Diencephalon (tissue), 1 donor: Measurements from ENCODE around the gene ADI1. TPM values are rescaled to one million over a fixed set of nuclear protein-coding genes. Genes with fewer than 3 reads are reported as not detected.

Experiments
- total RNA-seq: library from RNA; depleted of rRNA; stranded (reverse); fragments of >200 nt; gene quantifications from one replicate; pipeline ENCODE4 v1.2.3, GENCODE V29; 2014

The ADI1 gene, protein sequence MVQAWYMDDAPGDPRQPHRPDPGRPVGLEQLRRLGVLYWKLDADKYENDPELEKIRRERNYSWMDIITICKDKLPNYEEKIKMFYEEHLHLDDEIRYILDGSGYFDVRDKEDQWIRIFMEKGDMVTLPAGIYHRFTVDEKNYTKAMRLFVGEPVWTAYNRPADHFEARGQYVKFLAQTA
- total RNA-seq = 11.5 TPM

DNA sequence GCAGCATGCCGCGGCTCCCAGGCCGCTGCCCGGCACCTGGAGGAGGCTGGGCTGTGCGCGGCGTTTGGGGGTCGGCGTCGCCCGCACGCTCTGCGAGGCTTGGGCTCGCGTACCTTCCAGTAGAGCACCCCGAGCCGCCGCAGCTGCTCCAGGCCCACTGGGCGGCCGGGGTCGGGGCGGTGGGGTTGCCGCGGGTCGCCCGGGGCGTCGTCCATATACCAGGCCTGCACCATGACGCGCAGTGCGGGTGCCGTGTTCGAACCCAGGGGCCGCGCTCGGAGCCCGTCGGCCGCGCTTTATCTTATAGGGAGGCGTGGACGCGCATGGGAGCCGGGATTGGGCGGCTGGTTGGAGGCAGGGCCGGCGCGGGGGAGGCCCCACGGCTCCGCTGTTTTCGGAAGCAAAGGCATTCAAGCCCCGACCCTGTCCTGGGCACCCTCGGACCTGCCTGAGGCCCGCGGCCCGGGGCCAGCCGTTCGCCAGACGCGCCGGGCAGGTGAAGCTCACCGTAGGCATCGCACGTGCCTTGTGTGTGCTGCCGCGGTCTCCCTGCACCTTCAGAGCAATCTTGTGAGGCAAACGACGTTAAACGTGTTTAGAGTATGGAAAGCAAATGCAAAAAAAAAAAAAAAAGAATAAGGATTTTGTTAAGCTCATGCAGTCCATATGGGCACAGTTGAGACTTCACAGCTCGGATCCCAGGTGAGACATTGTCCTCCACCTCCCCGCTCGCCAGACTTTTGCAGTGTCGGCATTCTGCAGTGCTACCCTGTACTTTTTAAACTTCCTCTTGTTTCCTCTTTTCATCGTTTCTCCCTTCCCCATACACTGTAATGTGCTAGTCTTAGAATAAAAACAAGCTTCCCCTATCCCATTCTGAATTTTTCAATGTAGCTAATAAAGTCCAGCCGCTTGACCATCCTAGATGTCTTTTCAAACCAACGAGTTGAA lies at the start of gene ADI1:
Gene ADI1 (minus strand): TSS at position 277 of the 951 bp plus-strand sequence. CDS start 44 bp downstream, at position 233.

DNA sequence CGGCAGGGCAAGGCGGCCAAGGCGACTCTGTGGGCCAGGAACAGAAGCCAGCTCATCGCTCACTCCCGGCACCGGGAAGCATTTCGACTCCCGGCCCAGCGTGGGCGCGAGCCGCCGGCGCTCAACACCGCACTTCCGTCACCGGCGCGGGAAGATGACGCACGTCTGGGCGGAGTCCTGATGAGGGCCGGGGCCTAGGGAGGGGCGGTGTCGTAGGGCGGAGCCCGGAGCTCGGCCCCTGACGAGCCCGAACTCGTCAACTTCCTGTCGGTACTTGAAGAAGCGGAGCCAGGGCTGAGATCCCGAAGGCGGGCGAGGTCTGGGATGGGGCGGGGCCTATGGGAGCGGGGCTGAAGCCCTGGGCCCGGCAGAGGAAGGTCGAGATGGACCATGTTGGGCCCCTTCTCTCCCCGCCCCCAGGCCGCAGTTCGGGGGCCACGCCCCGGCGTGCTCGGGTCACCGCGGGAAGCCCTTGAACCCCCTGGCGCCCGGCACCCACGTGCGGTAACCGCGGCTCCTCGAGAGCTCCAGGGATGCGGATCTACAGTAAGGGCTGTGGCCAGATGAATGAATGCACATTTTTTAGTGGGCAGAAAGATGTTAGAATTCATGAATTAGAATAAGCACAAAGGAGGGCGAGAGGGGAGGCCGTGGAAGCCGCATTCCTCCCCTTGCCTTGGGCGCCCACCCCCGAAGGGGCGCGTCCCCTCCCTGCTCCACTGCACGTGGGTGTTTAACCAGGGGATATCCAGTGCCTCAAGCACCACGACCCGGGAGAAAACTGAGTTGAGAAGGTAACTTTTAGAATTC lies 39.1 kb upstream of the ADI1 start, which contains the start of gene RNASEH1:
Gene RNASEH1 (minus strand): TSS at position 129 of the 810 bp plus-strand sequence. CDS start 73 bp downstream, at position 56.

Other genes with a start within 250 kb of the ADI1 start
- gene EIPR1, start 141.7 kb downstream of the ADI1 start, total RNA-seq = 42.2 TPM
- 72.7 TPM for gene TRAPPC12, start 139.8 kb downstream of the ADI1 start, total RNA-seq
- gene RNASEH1, start 38.8 kb upstream of the ADI1 start, total RNA-seq = 18.7 TPM
- gene RPS7, start 55.7 kb upstream of the ADI1 start, total RNA-seq = 838 TPM
- 1.2 TPM for gene COLEC11, start 75.6 kb upstream of the ADI1 start, total RNA-seq
- not detected for gene ALLC, start 138.7 kb upstream of the ADI1 start, total RNA-seq
- 0.69 TPM for gene DCDC2C, start 184.0 kb upstream of the ADI1 start, total RNA-seq